ENCODE measurements around the gene CELF4. TPM values are rescaled to one million over a fixed set of nuclear protein-coding genes. Genes with fewer than 3 reads are reported as not detected.

Gene CELF4
- total RNA-seq, 1 experiment from 2014 or later = 0.40 TPM

GRCh38 chr18:37607281-37607680 is 41.7 kb upstream of the CELF4 start:
- TF ChIP-seq EZH2 (IDR thresholded peaks at IDR 0.05; ENCODE audit: low read length, unreplicated experiment) = no peak
- no peak for TF ChIP-seq CTCF (conservative IDR thresholded peaks at IDR 0.05; ENCODE audit: low read depth, low read length)
- no peak for TF ChIP-seq EZH2phosphoT487 (IDR thresholded peaks at IDR 0.05; ENCODE audit: borderline replicate concordance, low read length)
- Histone ChIP-seq H3F3A (ENCODE audit: low read length, unreplicated experiment) (no peaks in the 10 kb centered on the region), H3K9me2 (replicated peaks; ENCODE audit: low read length) (no peaks in the 10 kb centered on the region), H3K4me2 (ENCODE audit: low read length) (no peak overlapping the region), H3K27me3 (ENCODE audit: low read length) (no peaks in the 10 kb centered on the region), H3K9ac (ENCODE audit: low read length) (no peak overlapping the region), H3K4me1 (ENCODE audit: insufficient read depth, low read length) (no peaks in the 10 kb centered on the region), H3K4me3 (ENCODE audit: low read length) (no peak overlapping the region), H3K9me3 (ENCODE audit: low read length) (no peaks in the 10 kb centered on the region), H3K36me3 (ENCODE audit: low read depth, low read length) (no peaks in the 10 kb centered on the region), H3K27ac (ENCODE audit: low read length) (no peak overlapping the region), H4K20me1 (ENCODE audit: low read length) (no peaks in the 10 kb centered on the region), H3K79me2 (ENCODE audit: low read length) (no peaks in the 10 kb centered on the region), H2AFZ (ENCODE audit: low read length) (no peak overlapping the region)
- intact Hi-C loops (cut with micrococcal nuclease) = no loop called here
- ATAC-seq (no peak), DNase-seq (no peak)
- ChIA-PET CTCF (no interaction called here), POLR2A (ENCODE audit: unreplicated experiment) (no interaction called here)
- no TSS peak for BruUV-seq (replicated peaks)

DNA sequence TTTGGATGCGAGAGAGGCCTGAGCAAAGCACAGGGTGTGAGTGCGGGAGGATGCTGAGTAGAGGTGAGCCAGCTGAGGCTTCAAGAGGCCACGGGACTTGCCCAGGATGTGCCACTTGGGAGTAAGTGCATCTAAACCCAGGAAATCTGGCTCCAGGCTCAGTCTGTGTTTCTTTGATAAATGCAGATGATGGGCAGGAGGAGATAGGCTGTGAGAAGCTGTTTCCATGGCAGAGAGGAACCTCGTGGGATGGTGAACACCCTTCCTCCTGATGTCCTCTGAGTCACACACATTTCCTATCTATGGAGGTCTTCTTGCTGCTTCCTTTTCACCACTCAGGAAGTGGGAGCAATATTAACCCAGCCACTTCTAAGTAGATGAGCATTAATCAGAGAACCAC is 38.4 kb upstream of the CELF4 start:
- H3K79me2 ChIP-seq (ENCODE audit: low read length) = no peaks in the 10 kb centered on the region
- no peaks in the 10 kb centered on the region for H3K36me3 ChIP-seq (ENCODE audit: low read depth, low read length)
- ATAC-seq (no peak), DNase-seq (no peak)
- ChIA-PET CTCF (no interaction called here), POLR2A (ENCODE audit: unreplicated experiment) (no interaction called here)
- H3F3A ChIP-seq (ENCODE audit: low read length, unreplicated experiment) = no peaks in the 10 kb centered on the region
- no peak overlapping the region for H3K4me3 ChIP-seq (ENCODE audit: low read length)
- no peak overlapping the region for H3K27ac ChIP-seq (ENCODE audit: low read length)
- BruUV-seq (replicated peaks) = no TSS peak
- H3K4me2 ChIP-seq (ENCODE audit: low read length) = no peak overlapping the region
- H3K9me3 ChIP-seq (ENCODE audit: low read length) = no peaks in the 10 kb centered on the region
- intact Hi-C loops (cut with micrococcal nuclease) = no loop called here
- H2AFZ ChIP-seq (ENCODE audit: low read length) = no peak overlapping the region
- no peak overlapping the region for H3K9ac ChIP-seq (ENCODE audit: low read length)
- H3K9me2 ChIP-seq (replicated peaks; ENCODE audit: low read length) = no peaks in the 10 kb centered on the region
- TF ChIP-seq EZH2 (IDR thresholded peaks at IDR 0.05; ENCODE audit: low read length, unreplicated experiment) (no peak), EZH2phosphoT487 (IDR thresholded peaks at IDR 0.05; ENCODE audit: borderline replicate concordance, low read length) (no peak), CTCF (conservative IDR thresholded peaks at IDR 0.05; ENCODE audit: low read depth, low read length) (no peak)
- no peaks in the 10 kb centered on the region for H3K27me3 ChIP-seq (ENCODE audit: low read length)
- no peaks in the 10 kb centered on the region for H3K4me1 ChIP-seq (ENCODE audit: insufficient read depth, low read length)
- no peaks in the 10 kb centered on the region for H4K20me1 ChIP-seq (ENCODE audit: low read length)

GRCh38 chr18:37598966-37599896 is 33.6 kb upstream of the CELF4 start:
- Histone ChIP-seq H3K4me2 (ENCODE audit: low read length) (no peak overlapping the region), H3K9ac (ENCODE audit: low read length) (no peak overlapping the region), H3F3A (ENCODE audit: low read length, unreplicated experiment) (no peaks in the 10 kb centered on the region), H3K36me3 (ENCODE audit: low read depth, low read length) (no peaks in the 10 kb centered on the region), H3K4me3 (ENCODE audit: low read length) (no peak overlapping the region), H4K20me1 (ENCODE audit: low read length) (no peaks in the 10 kb centered on the region), H3K27me3 (ENCODE audit: low read length) (no peaks in the 10 kb centered on the region), H3K9me3 (ENCODE audit: low read length) (no peaks in the 10 kb centered on the region), H3K27ac (ENCODE audit: low read length) (no peak overlapping the region), H3K4me1 (ENCODE audit: insufficient read depth, low read length) (no peaks in the 10 kb centered on the region), H3K79me2 (ENCODE audit: low read length) (no peaks in the 10 kb centered on the region), H3K9me2 (replicated peaks; ENCODE audit: low read length) (no peaks in the 10 kb centered on the region), H2AFZ (ENCODE audit: low read length) (no peak overlapping the region)
- ATAC-seq (no peak), DNase-seq (no peak)
- CTCF ChIA-PET = no interaction called here
- TF ChIP-seq EZH2 (IDR thresholded peaks at IDR 0.05; ENCODE audit: low read length, unreplicated experiment) (no peak), CTCF (conservative IDR thresholded peaks at IDR 0.05; ENCODE audit: low read depth, low read length) (no peak), EZH2phosphoT487 (IDR thresholded peaks at IDR 0.05; ENCODE audit: borderline replicate concordance, low read length) (no peak)
- intact Hi-C loops (cut with micrococcal nuclease) = no loop called here
- POLR2A ChIA-PET (ENCODE audit: unreplicated experiment) = no interaction called here
- no TSS peak for BruUV-seq (replicated peaks)

Measured in PC-3 (cell line).